DOHH2 (cell line): ENCODE data around the gene WDR64.

Source experiments
- H3F3A ChIP-seq: fragments of 200-600 bp; sonication (generic), shearing (Covaris generic); 2 replicates; pipeline ENCODE4 v1.6.0; 2016; ENCODE audit warnings: antibody characterized with exemption, mild to moderate bottlenecking; ENCODE audit not compliant: control insufficient read depth, insufficient read depth
- H3K27ac ChIP-seq: fragments of 200-600 bp; sonication (generic); 2 replicates; pipeline ENCODE4 v1.5.1; 2014; ENCODE audit warnings: low read depth, mild to moderate bottlenecking, low read length, moderate library complexity
- H3K27me3 ChIP-seq: fragments of 200-600 bp; sonication (generic); 2 replicates; pipeline ENCODE4 v1.6.1; 2014; ENCODE audit warnings: mild to moderate bottlenecking, low read length, mixed read lengths; ENCODE audit not compliant: control insufficient read depth
- H3K36me3 ChIP-seq: fragments of 200-600 bp; sonication (generic); 2 replicates; pipeline ENCODE4 v1.6.1; 2014; ENCODE audit warnings: mild to moderate bottlenecking, low read length, moderate library complexity, mixed read lengths; ENCODE audit not compliant: control insufficient read depth
- H3K4me1 ChIP-seq: fragments of 200-600 bp; sonication (generic); 2 replicates; pipeline ENCODE4 v1.6.1; 2014; ENCODE audit warnings: mild to moderate bottlenecking, low read length, mixed read lengths; ENCODE audit not compliant: control insufficient read depth
- H3K4me2 ChIP-seq: fragments of 200-600 bp; sonication (generic); 2 replicates; pipeline ENCODE4 v1.6.0; 2014; ENCODE audit warnings: mild to moderate bottlenecking, low read length, moderate library complexity
- H3K4me3 ChIP-seq: fragments of 200-600 bp; sonication (generic); 2 replicates; pipeline ENCODE4 v1.5.1; 2014; ENCODE audit warnings: mild to moderate bottlenecking, low read length, mixed read lengths
- H3K79me2 ChIP-seq: fragments of 200-600 bp; sonication (generic); 2 replicates; pipeline ENCODE4 v1.6.1; 2014; ENCODE audit warnings: mild to moderate bottlenecking, low read length, mixed read lengths; ENCODE audit not compliant: control insufficient read depth
- H3K9me2 ChIP-seq: fragments of 200-600 bp; sonication (generic); replicated peaks from 2 replicates; pipeline ENCODE4 v1.6.1; 2014; ENCODE audit warnings: mild to moderate bottlenecking, low read length, mixed read lengths; ENCODE audit not compliant: control insufficient read depth
- H3K9me3 ChIP-seq: fragments of 200-600 bp; sonication (generic); 2 replicates; pipeline ENCODE4 v1.6.1; 2014; ENCODE audit warnings: antibody characterized with exemption, low read length, mixed read lengths; ENCODE audit not compliant: control insufficient read depth, insufficient read depth
- H4K20me1 ChIP-seq: fragments of 200-600 bp; sonication (generic); 2 replicates; pipeline ENCODE4 v1.6.0; 2014; ENCODE audit warnings: low read depth, mild to moderate bottlenecking, antibody characterized with exemption, low read length, moderate library complexity; ENCODE audit not compliant: control insufficient read depth, insufficient read depth
- EZH2phosphoT487 ChIP-seq: fragments of 200-600 bp; sonication (generic); IDR thresholded peaks from 2 replicates; pipeline ENCODE4 v1.6.1; 2017; ENCODE audit warnings: borderline replicate concordance, mild to moderate bottlenecking, antibody characterized with exemption, low read length, moderate library complexity, mixed read lengths
- TF ChIP-seq, protein P1 (sequence below): fragments of 200-600 bp; sonication (generic); IDR thresholded peaks from one replicate; pipeline ENCODE4 v1.5.1; 2014; ENCODE audit warnings: antibody characterized with exemption, mild to moderate bottlenecking, low read depth, low read length; ENCODE audit not compliant: poor library complexity, severe bottlenecking

The WDR64 gene

DNA sequence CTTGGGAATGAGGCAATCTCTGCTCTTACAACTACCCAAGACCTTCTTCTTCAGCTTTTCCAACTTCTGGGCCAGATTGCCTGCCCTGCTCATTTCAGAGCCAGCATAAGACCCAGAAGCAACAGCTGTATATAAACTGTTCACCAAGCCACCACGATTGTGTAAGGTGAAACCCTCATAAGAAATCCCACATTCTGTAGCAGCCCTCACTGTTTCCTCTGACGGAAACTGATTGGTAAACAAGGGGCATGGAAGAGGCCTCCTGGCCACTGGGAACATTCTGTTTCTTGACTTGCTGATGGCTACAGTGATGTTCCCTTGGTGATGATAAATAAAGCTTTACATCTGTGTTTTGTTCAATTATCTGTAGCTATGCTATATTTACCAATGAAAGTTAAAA, 156.2 kb downstream of the WDR64 start:
- no peak for TF ChIP-seq EZH2phosphoT487
- TF ChIP-seq, protein P1, sequence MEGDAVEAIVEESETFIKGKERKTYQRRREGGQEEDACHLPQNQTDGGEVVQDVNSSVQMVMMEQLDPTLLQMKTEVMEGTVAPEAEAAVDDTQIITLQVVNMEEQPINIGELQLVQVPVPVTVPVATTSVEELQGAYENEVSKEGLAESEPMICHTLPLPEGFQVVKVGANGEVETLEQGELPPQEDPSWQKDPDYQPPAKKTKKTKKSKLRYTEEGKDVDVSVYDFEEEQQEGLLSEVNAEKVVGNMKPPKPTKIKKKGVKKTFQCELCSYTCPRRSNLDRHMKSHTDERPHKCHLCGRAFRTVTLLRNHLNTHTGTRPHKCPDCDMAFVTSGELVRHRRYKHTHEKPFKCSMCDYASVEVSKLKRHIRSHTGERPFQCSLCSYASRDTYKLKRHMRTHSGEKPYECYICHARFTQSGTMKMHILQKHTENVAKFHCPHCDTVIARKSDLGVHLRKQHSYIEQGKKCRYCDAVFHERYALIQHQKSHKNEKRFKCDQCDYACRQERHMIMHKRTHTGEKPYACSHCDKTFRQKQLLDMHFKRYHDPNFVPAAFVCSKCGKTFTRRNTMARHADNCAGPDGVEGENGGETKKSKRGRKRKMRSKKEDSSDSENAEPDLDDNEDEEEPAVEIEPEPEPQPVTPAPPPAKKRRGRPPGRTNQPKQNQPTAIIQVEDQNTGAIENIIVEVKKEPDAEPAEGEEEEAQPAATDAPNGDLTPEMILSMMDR = no peak
- no peak overlapping the region for H3K4me2 ChIP-seq
- H3K79me2 ChIP-seq = no peaks in the 10 kb centered on the region

GRCh38 chr1:241810769-241811405, 158.8 kb downstream of the WDR64 start:
- H4K20me1 ChIP-seq = no peaks in the 10 kb centered on the region
- no peak overlapping the region for H3K4me2 ChIP-seq
- H3K36me3 ChIP-seq = no peaks in the 10 kb centered on the region
- H3K79me2 ChIP-seq = no peaks in the 10 kb centered on the region
- no peaks in the 10 kb centered on the region for H3K4me1 ChIP-seq
- no peaks in the 10 kb centered on the region for H3K9me3 ChIP-seq
- no peak for TF ChIP-seq EZH2phosphoT487
- TF ChIP-seq, protein P1 = no peak
- no peak overlapping the region for H3K4me3 ChIP-seq
- no peak overlapping the region for H3K27ac ChIP-seq
- peaks cover 8% of the 10 kb centered on the region for H3K27me3 ChIP-seq
- no peaks in the 10 kb centered on the region for H3F3A ChIP-seq
- no peaks in the 10 kb centered on the region for H3K9me2 ChIP-seq

More for the DNA sequence above, 156.2 kb downstream of the WDR64 start:
- Histone ChIP-seq H3K9me2 (no peaks in the 10 kb centered on the region), H3K36me3 (no peaks in the 10 kb centered on the region), H3K4me3 (no peak overlapping the region), H3K9me3 (no peaks in the 10 kb centered on the region), H3K27me3 (peaks cover 8% of the 10 kb centered on the region), H3F3A (no peaks in the 10 kb centered on the region), H4K20me1 (no peaks in the 10 kb centered on the region), H3K4me1 (no peaks in the 10 kb centered on the region), H3K27ac (no peak overlapping the region)

GRCh38 chr1:241813768-241814320, 161.8 kb downstream of the WDR64 start:
- Histone ChIP-seq H3K9me2 (no peaks in the 10 kb centered on the region), H3F3A (no peaks in the 10 kb centered on the region), H3K36me3 (no peaks in the 10 kb centered on the region), H3K4me1 (no peaks in the 10 kb centered on the region), H4K20me1 (no peaks in the 10 kb centered on the region), H3K27ac (no peak overlapping the region), H3K4me3 (no peak overlapping the region), H3K4me2 (no peak overlapping the region), H3K9me3 (no peaks in the 10 kb centered on the region), H3K27me3 (peaks cover 7% of the 10 kb centered on the region; the same call in 1 of the 2 replicates), H3K79me2 (no peaks in the 10 kb centered on the region)
- TF ChIP-seq, protein P1 = no peak
- no peak for TF ChIP-seq EZH2phosphoT487
